ENCODE results near the gene HIF1AN.
"Not testable (repeated sequence)": the region's sequence is repeated elsewhere in the genome, so short reads cannot be mapped to it uniquely, and the experiment has no call there.

HIF1AN gene

DNA sequence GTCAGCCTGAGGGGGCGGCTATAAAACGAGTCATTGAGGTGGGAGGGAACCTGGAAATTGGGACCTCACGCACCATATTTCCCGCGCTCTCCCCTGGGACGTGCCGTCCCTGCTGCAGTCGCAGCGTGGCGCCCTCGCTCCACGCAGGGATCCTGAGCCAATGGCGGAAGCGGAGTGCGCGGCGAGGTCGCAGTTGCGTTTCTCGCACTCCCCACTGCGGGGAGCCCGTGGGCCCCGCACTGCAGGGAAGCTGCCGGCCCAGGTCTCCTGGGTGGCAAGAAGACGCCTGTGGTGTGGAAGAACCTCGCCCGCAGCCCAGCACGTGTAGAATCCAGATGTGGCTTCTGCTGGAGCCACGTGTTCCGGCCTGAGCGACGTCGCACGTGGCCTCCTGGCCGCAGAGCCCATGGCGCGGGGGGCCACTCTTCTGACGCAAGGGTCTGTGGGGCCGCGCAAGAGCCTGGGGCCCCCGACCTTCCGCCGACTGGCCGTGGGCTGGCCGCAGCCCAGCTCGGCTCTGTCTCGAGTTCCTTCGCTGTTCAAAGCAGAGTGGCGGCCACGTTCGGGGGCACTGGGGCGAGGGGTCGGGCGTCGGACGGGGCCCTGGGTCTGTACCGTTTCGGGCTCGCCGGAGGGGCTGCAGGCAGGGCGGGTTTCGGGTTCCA lies 26.4 kb downstream of the HIF1AN start:
- in situ Hi-C loops (cut with HindIII; ENCODE audit: low sequenced_read_pairs): no loop called here

DNA sequence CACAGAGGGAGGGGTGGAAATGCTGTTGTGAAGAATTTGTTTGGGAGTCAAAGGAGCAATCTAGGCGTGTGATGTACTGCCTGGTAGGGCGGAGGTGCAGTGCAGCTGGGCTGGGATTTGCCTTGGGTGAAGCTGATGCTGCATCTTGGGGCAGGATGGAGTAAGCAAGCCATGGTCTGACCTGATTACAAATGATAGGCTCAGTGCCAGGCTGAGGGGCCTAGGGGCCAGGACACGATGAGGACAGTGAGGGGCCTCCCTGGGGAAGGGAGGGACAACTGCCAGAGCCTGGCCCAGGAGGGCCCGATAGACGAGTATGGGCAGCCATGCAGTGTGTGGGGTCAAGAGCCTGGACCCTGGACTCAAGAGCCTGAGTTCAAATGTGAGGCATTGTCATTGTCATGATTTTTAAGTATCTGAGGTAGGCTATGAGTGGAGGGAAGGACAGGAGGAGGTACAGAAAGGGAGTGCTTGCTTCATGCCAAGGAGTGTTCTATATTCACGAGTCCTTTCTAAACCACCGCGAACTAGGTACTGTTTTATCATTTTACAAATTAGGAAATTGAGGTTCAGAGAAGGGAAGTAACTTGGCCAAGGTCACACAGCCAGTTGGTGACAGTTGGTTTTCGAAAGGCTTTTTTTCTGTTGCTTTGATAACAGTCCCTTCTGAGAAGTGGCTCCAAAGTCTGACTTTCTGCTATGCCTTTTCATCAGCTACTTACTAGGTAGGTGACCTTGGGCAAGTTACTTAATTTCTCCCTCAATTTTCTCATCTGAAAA lies 29.7 kb downstream of the HIF1AN start:
- in situ Hi-C loops (cut with HindIII; ENCODE audit: low sequenced_read_pairs): no loop called here

DNA sequence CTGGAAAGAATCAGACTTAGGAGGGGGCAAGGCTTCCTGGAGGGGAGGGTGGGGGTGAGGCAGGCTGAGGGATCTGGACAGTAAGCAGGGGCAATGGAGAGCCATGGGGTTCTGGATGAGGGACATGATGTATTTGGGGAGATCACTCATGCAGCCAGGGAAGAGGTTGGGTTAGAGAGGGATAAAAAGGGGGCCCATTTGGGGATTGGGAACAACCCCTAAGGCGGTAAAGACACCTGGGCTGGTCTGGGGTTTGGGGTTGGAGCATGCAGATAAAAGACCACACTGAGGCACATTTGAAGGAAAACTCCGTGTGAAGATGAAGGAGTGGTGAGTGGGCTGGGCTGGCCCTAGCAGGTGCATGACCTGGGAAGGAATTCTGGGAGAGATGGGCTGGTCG lies 30.8 kb downstream of the HIF1AN start:
- in situ Hi-C loops (cut with HindIII; ENCODE audit: low sequenced_read_pairs): no loop called here

- in situ Hi-C loops (cut with HindIII; ENCODE audit: low sequenced_read_pairs): no loop called here
Observed at GRCh38 chr10:100567249-100567648, 31.5 kb downstream of the HIF1AN start.

DNA sequence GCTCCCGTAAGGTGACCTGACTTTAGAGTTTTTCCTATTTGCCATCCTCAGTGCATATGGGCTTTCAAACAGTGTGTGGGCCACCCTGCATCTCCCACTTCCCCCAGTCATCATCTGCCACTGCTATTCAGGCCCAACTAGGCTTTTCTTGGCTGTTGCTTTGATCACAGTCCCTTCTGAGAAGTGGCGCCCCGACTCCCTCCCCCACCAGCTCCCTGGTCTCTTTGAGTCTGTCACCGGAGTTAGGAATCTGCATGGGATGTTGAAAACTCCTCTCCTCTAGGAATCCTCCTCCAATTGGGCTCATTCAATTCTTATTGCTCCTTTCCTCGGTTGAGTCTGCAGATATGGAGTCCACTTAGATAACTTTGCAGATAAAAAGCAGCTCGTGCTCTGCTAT lies 32.1 kb downstream of the HIF1AN start:
- in situ Hi-C loops (cut with HindIII; ENCODE audit: low sequenced_read_pairs): no loop called here

DNA sequence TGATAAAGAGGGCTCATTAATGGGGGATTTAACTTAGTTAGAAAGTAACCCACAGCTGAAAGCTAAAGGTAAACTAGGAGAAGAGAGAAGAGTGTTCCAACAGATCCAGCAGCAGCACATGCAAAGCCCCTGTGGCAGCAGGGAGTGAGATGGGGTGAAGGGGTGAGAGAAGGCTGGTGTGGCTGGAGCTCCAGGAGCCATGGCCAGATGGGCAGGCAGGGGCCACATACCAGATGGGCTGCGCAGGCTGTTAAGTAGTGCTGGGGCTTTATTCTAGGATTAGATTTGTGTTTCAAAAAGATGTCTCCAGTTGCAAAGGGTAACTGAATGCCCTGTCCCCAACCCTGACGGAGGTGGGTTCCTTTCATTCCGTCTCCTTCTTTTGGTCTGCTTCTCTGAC lies 33.2 kb downstream of the HIF1AN start:
- in situ Hi-C loops (cut with HindIII; ENCODE audit: low sequenced_read_pairs): no loop called here

- in situ Hi-C loops (cut with HindIII; ENCODE audit: low sequenced_read_pairs): no loop called here
Observed at GRCh38 chr10:100569687-100570481, 34.1 kb downstream of the HIF1AN start.

- in situ Hi-C loops (cut with HindIII; ENCODE audit: low sequenced_read_pairs): no loop called here
Observed at GRCh38 chr10:100570506-100570905, 34.8 kb downstream of the HIF1AN start.

- in situ Hi-C loops (cut with HindIII; ENCODE audit: low sequenced_read_pairs): no loop called here
Observed at GRCh38 chr10:100571084-100571856, 35.5 kb downstream of the HIF1AN start.

GRCh38 chr10:100575146-100575545 lies 39.4 kb downstream of the HIF1AN start:
- in situ Hi-C loops (cut with HindIII; ENCODE audit: low sequenced_read_pairs): not testable (repeated sequence)

DNA sequence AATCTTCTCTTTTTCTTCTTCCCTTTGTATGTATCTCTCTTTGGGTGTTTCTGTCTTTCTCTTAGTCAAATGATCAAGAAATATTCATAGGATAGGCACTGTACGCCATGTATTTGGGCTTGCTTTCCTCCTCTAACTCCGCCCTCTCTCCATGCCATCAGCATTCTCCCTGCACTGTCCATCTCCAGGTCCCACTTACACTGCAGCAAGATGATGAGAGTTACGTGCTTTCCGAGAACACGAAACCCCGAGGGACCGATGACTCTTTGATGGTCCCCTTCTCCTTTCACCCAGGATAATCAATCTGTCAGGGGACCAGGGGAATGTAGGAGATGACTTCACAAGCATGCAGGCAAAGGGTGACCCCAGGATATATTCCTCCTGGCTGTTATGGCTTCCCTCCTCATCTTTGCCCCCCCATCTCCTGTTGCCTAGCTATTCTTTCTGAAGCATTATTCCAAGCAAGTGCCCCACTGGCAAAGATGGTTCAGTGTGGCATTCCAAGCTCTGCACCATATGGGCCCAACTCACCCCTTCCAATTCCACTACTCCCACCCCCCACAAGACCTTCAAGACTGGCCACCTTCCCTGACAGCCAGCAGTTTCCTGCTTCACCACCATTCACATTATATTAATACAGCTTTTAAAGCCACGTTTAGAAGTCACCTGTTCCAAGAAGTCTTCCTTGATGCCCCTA lies 40.0 kb downstream of the HIF1AN start:
- in situ Hi-C loops (cut with HindIII; ENCODE audit: low sequenced_read_pairs): no loop called here

DNA sequence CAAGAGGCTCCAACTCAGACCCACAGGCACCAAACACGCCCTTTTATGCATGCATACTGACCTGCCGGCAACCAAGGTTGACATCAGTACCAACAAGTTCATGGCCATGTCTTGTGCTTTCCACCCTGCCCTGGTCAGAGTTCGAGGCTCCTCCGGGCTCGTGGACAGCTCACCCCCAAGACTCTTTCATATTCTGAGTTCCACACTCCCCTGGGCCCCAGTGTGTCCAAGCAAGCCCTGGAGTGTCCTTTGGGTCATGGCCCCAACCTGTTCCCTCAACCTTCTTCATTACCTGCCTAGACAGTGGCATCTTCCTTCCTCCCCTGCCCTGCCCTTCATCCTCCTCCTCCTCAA lies 40.5 kb downstream of the HIF1AN start:
- in situ Hi-C loops (cut with HindIII; ENCODE audit: low sequenced_read_pairs): no loop called here

DNA sequence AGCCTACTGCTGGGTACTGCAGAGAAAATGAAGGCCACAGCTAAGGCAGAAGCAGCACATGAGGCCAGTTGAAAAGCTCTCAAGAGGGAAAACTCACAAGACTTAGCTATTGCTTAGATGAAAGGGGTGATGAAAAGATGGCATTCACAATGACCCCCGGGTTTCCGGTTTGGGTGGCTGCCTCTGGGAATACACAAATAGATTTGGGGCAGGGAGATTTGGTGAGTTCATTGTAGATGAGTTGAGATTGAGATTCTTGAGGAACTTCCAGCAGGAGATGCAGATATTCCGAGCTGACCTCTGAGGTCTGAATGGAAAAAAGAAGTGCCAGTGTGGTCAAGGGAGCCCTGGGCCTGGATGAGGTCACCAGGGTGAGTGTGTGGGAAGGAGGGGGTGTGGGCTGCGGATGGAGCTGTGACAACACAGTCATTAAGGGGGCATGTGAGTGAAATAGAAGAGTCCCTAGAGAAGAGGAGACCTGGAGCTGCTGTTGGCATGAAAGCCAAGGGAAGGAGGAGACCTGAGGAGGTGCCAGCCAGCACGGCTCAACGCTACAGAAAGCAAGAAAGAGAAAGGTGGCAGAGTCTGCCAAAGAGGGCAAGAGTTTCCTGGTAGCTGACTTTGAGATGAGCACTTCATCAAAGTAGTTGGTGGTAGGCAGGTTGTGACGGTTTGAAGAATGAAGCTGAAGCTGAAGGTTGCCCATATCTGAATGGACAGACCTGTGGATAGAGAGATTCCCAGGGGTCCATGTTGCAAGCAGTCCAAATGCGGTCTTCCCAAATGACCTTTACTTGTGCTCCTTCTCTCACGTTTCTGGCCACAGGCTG lies 43.7 kb downstream of the HIF1AN start:
- in situ Hi-C loops (cut with HindIII; ENCODE audit: low sequenced_read_pairs): no loop called here

DNA sequence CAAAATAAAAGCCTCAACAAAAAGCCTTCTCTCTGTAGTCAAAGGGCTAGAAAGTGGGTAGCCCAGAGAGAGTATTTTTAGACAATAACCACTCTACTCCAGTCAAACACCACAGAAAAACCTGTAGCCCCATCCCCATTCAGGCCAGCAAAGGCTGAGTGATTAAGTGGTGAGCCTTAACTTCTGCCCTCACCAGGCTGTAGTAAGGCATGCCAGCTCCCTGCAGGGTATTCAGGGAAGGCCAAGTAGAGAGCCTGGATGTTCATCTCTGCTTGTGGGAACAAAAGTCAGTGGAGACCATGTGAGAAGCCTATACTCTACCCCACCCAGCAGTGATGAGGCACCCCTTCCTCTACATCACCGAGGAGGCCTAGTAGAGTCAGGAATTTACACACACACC lies 51.2 kb downstream of the HIF1AN start:
- in situ Hi-C loops (cut with HindIII; ENCODE audit: low sequenced_read_pairs): no loop called here

GRCh38 chr10:100598166-100598565 lies 62.4 kb downstream of the HIF1AN start:
- in situ Hi-C loops (cut with HindIII; ENCODE audit: low sequenced_read_pairs): no loop called here

GRCh38 chr10:100600218-100600617 lies 64.5 kb downstream of the HIF1AN start:
- in situ Hi-C loops (cut with HindIII; ENCODE audit: low sequenced_read_pairs): no loop called here

DNA sequence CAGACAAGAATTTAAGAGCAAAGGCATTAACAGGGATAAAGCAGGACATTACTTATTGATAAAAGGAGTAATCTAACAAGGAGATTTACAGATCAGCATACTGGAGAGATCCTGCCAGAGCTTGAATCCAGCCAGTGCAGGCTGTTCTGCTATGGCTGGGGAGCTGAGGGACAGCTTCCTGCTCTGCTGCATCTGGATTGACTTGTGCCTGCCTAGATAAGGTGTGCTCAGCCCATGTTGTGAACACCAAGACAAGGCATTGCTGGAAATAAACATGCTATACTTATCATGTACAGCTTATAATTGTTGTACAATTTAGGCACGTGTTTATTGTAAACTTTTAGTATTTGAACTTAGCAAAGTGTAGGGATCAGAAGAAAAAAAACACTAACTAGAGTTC lies 71.7 kb downstream of the HIF1AN start:
- in situ Hi-C loops (cut with HindIII; ENCODE audit: low sequenced_read_pairs): no loop called here
